Transverse colon (tissue), 4 donors: ENCODE data around the gene ATOSB. TPM values are rescaled to one million over a fixed set of nuclear protein-coding genes. Genes with fewer than 3 reads are reported as not detected.
"Not testable (repeated sequence)": the region's sequence is repeated elsewhere in the genome, so short reads cannot be mapped to it uniquely, and the experiment has no call there.

ENCODE experiments used
- DNase-seq: peaks from one replicate; pipeline ENCODE4 v3.0.0-alpha.2; 2019
- H3K27ac ChIP-seq, 4 donors: fragments of 200-600 bp; sonication (generic); 2 replicates each; pipeline ENCODE4 v1.5.1; 2016 to 2018; ENCODE audit warnings: inconsistent platforms in 4 of 4
- H3K27me3 ChIP-seq: fragments of 200-600 bp; sonication (generic); 2 replicates; pipeline ENCODE4 v1.5.1; 2017; ENCODE audit warnings: inconsistent platforms
- H3K36me3 ChIP-seq, 4 donors: fragments of 200-600 bp; sonication (generic); 2 replicates each; pipeline ENCODE4 v1.5.1; 2017 to 2019; ENCODE audit warnings: inconsistent platforms in 4 of 4
- H3K4me1 ChIP-seq, 4 donors: fragments of 200-600 bp; sonication (generic); 2 replicates each; pipeline ENCODE4 v1.5.1; 2017 to 2020; ENCODE audit warnings: inconsistent platforms in 4 of 4
- H3K4me3 ChIP-seq, 4 donors: fragments of 200-600 bp; sonication (generic); 1 replicate in 1 of 4; 2 replicates in 3 of 4; pipeline versions ENCODE4 v1.5.1 to v1.6.1; 2017 to 2019; ENCODE audit warnings: inconsistent platforms in 4 of 4
- H3K9me3 ChIP-seq, 2 donors: fragments of 200-600 bp; sonication (generic); 2 replicates each; pipeline ENCODE4 v1.5.1; 2017 to 2019; ENCODE audit warnings: inconsistent platforms in 2 of 2
- EP300 ChIP-seq: sonication (generic); formaldehyde crosslinking; IDR thresholded peaks from one replicate; pipeline ENCODE4 v1.6.1; 2017; ENCODE audit warnings: antibody characterized with exemption, low read depth
- POLR2A ChIP-seq: fragments of 450-650 bp; IDR thresholded peaks from one replicate; pipeline ENCODE4 v1.6.1; 2016; ENCODE audit warnings: antibody characterized with exemption, mild to moderate bottlenecking, moderate library complexity
- POLR2AphosphoS5 ChIP-seq, 3 donors: sonication (generic); formaldehyde crosslinking; IDR thresholded peaks; one replicate each; pipeline ENCODE4 v1.6.1; 2016; ENCODE audit warnings: antibody characterized with exemption in 3 of 3
- WGBS, 2 donors: methylation state at CpG; one replicate each; pipeline ENCODE4 v1.1.5; 2018; ENCODE audit warnings: low coverage in 1 of 2; 5-methylcytosine and 5-hydroxymethylcytosine counted together
- in situ Hi-C, 4 donors: fragments of 200-750 bp; cut with MboI; loops; one replicate each; pipeline versions ENCODE4 v1.15.0 to v1.15.1; 2017; ENCODE audit warnings: low sequenced_read_pairs in 3 of 4, low pct_ligation_motif_present in 1 of 4, low pct_unique_long_range_greater_than_20kb in 1 of 4
- intact Hi-C: fragments of 100-400 bp; cut with DNase I; formaldehyde crosslinking; loops from one replicate; pipeline ENCODE4 v1.15.1; 2023; ENCODE audit warnings: low total_unique reads
- total RNA-seq, 4 donors: library from RNA; depleted of rRNA; stranded (reverse); fragments of >200 nt; gene quantifications; one replicate each; pipeline ENCODE4 v1.1.0, GENCODE V29; 2016
- TF ChIP-seq, protein P1 (sequence below), 5 experiments: fragments of 200-600 bp in 3 of 5; fragments of 450-650 bp in 2 of 5; sonication (generic) in 3 of 5; IDR thresholded peaks; 1 replicate in 2 of 5; 2 replicates in 3 of 5; pipeline ENCODE4 v1.5.1; 2016 to 2017; ENCODE audit warnings: antibody characterized with exemption in 5 of 5, inconsistent platforms in 3 of 5, mild to moderate bottlenecking in 2 of 5, moderate library complexity in 1 of 5

Gene ATOSB
- total RNA-seq, 4 donors from 2014 or later = 23.9 to 30.0 (median 27.3) TPM

- H3K27me3 ChIP-seq = no peaks in the 10 kb centered on the region
- in situ Hi-C loops = no loop called here
- 61% methylated on average over 9 of the region's 9 CpGs; no CpG with 5 or more reads in 1 of the 2 donors for WGBS, 2 donors
- no peak overlapping the region for H3K27ac ChIP-seq
- H3K36me3 ChIP-seq = no peaks in the 10 kb centered on the region
- no peak overlapping the region for H3K4me3 ChIP-seq
- no peak for DNase-seq
- peaks cover 9 to 16% of the 10 kb centered on the region in 2 donors for H3K9me3 ChIP-seq
- intact Hi-C loops = loop anchor here (2.0 kb wide), 1 partner anchor 22 kb away; no protein-coding TSS in a partner anchor
- no peaks in the 10 kb centered on the region for H3K4me1 ChIP-seq
- TF ChIP-seq EP300 (no peak), POLR2A (no peak), POLR2AphosphoS5 (IDR thresholded peaks at IDR 0.05) (no peak)
- TF ChIP-seq, protein P1, sequence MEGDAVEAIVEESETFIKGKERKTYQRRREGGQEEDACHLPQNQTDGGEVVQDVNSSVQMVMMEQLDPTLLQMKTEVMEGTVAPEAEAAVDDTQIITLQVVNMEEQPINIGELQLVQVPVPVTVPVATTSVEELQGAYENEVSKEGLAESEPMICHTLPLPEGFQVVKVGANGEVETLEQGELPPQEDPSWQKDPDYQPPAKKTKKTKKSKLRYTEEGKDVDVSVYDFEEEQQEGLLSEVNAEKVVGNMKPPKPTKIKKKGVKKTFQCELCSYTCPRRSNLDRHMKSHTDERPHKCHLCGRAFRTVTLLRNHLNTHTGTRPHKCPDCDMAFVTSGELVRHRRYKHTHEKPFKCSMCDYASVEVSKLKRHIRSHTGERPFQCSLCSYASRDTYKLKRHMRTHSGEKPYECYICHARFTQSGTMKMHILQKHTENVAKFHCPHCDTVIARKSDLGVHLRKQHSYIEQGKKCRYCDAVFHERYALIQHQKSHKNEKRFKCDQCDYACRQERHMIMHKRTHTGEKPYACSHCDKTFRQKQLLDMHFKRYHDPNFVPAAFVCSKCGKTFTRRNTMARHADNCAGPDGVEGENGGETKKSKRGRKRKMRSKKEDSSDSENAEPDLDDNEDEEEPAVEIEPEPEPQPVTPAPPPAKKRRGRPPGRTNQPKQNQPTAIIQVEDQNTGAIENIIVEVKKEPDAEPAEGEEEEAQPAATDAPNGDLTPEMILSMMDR (IDR thresholded peaks at IDR 0.05) = no peak
Observed at GRCh38 chr9:35152926-35153325, 37.3 kb upstream of the ATOSB start.

DNA sequence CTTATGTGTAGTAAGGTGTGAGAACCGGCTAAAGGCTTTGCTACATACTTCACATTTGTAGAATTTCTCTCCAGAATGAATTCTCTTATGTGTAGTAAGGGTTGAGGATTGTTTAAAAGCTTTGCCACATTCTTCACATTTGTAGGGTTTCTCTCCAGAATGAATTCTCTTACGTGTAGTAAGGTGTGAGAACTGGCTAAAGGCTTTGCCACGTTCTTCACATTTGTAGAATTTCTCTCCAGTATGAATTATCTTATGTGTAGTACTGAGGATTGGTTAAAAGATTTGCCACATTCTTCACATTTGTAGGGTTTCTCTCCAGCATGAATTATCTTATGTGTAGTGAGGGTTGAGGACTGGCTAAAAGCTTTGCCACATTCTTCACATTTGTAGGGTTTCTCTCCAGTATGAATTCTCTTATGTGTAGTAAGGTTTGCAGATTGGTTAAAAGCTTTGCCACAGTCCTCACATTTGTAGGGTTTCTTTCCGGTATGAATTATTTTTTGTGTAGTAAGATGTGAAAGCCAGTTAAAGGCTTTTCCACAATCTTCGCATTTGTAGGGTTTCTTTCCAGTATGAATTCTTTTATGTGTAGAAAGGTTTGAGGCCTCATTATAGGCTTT lies 32.4 kb upstream of the ATOSB start:
- H3K27ac ChIP-seq, H3K4me1 ChIP-seq, H3K27me3 ChIP-seq, intact Hi-C loops, DNase-seq, H3K4me3 ChIP-seq, H3K36me3 ChIP-seq: not testable (repeated sequence)
- WGBS, 2 donors = 78 to 88% methylated on average over 5 of the region's 5 CpGs
- H3K9me3 ChIP-seq = peaks cover 20 to 30% of the 10 kb centered on the region in 2 donors
- in situ Hi-C loops = loop anchor here in 1 of 4 donors (25.0 kb wide), 1 partner anchor 314 kb away; no protein-coding TSS in a partner anchor

DNA sequence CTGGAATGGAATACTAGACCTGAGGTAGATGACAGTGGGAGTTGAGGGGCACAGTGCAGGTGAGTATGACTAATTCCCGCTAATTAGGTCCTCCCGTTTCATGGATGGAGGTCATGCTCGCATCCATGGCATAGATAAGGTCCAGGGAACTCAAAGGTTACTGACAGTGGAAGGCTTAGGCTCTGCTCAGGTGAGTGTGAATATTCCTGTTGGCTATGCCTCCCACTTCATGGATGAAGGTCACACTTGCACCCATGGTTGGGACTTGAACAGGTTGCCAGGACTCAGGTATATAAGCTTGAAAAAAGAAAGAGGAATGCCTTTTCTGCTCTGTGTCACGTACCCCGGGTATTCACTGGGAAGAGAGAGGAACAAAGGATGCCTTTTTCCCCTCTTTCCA lies 26.4 kb upstream of the ATOSB start:
- Histone ChIP-seq H3K27me3 (no peaks in the 10 kb centered on the region), H3K27ac (no peak overlapping the region), H3K9me3 (peaks cover 17 to 20% of the 10 kb centered on the region in 2 donors), H3K36me3 (no peaks in the 10 kb centered on the region), H3K4me3 (no peak overlapping the region), H3K4me1 (no peaks in the 10 kb centered on the region)
- intact Hi-C loops = no loop called here
- TF ChIP-seq, protein P1 (IDR thresholded peaks at IDR 0.05) = no peak
- no peak for TF ChIP-seq POLR2AphosphoS5 (IDR thresholded peaks at IDR 0.05)
- TF ChIP-seq POLR2A = no peak
- no peak for TF ChIP-seq EP300
- DNase-seq = no peak
- in situ Hi-C loops = loop anchor here in 1 of 4 donors (25.0 kb wide), 1 partner anchor 320 kb away; no protein-coding TSS in a partner anchor
- 87 to 93% methylated on average over 3 to 5 of the region's 5 CpGs for WGBS, 2 donors

- intact Hi-C loops = no loop called here
Observed at GRCh38 chr9:35140093-35140492, 24.4 kb upstream of the ATOSB start.

More at GRCh38 chr9:35140093-35140492, 24.4 kb upstream of the ATOSB start:
- WGBS, 2 donors = 90 to 100% methylated on average over 1 to 2 of the region's 2 CpGs
- TF ChIP-seq, protein P1 (IDR thresholded peaks at IDR 0.05) = no peak
- TF ChIP-seq POLR2A (no peak), EP300 (no peak), POLR2AphosphoS5 (IDR thresholded peaks at IDR 0.05) (no peak)
- no peaks in the 10 kb centered on the region for H3K27me3 ChIP-seq
- DNase-seq = no peak
- no peak overlapping the region for H3K27ac ChIP-seq
- no peaks in the 10 kb centered on the region for H3K36me3 ChIP-seq
- no peaks in the 10 kb centered on the region for H3K4me1 ChIP-seq
- in situ Hi-C loops = loop anchor here in 1 of 4 donors (25.0 kb wide), 1 partner anchor 322 kb away; no protein-coding TSS in a partner anchor
- H3K4me3 ChIP-seq = no peak overlapping the region
- H3K9me3 ChIP-seq = peaks cover 8 to 14% of the 10 kb centered on the region in 2 donors
